Neural progenitor cell (in vitro differentiated cells): ENCODE measurements around the gene CRTC1.
A peak's percentile ranks its signal among the peaks of the same experiment; 100 is the strongest.

Experiments used
- CTCF ChIP-seq: fragments of 200-600 bp; sonication (generic); IDR thresholded peaks from 2 replicates; pipeline ENCODE4 v1.5.1; 2017; ENCODE audit warnings: antibody characterized with exemption, mild to moderate bottlenecking
- EZH2 ChIP-seq: fragments of 200-600 bp; sonication (generic); IDR thresholded peaks from 2 replicates; pipeline ENCODE4 v1.6.1; 2017; ENCODE audit warnings: antibody characterized with exemption, mild to moderate bottlenecking, moderate library complexity
- EZH2phosphoT487 ChIP-seq: fragments of 200-600 bp; sonication (generic); IDR thresholded peaks from 2 replicates; pipeline ENCODE4 v1.6.1; 2017; ENCODE audit warnings: antibody characterized with exemption

GRCh38 chr19:18785179-18786124 is 102.0 kb downstream of the CRTC1 start:
- peak; percentile 12 for TF ChIP-seq EZH2
- TF ChIP-seq CTCF = no peak
- TF ChIP-seq EZH2phosphoT487 = peak; percentile 60
